ENCODE results near the gene NBPF1. TPM values are rescaled to one million over a fixed set of nuclear protein-coding genes. Genes with fewer than 3 reads are reported as not detected.
"Not testable (repeated sequence)": the region's sequence is repeated elsewhere in the genome, so short reads cannot be mapped to it uniquely, and the experiment has no call there.

The NBPF1 gene
- total RNA-seq, 2 experiments from 2014 or later: 15.0 to 15.9 TPM

DNA sequence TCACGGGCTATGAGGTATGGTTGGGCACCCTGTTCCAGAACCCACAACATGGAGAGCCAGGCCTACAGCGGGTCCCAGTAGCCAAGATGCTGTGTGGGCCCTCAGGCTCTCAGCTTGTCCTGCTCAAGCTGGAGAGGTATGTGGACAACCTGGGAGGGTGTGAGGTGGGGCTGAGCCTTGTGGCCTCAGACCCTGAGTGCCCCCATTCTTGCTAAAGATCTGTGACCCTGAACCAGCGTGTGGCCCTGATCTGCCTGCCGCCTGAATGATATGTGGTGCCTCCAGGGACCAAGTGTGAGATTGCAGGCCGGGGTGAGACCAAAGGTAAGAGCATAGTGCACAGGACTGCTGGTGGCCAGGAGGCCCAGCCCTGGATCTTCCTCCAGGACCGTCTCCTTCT is 36.0 kb upstream of the NBPF1 start:
- CTCF ChIA-PET: not testable (repeated sequence)
- peak in 2 of 14 experiments; percentile 1 to 32 for DNase-seq

DNA sequence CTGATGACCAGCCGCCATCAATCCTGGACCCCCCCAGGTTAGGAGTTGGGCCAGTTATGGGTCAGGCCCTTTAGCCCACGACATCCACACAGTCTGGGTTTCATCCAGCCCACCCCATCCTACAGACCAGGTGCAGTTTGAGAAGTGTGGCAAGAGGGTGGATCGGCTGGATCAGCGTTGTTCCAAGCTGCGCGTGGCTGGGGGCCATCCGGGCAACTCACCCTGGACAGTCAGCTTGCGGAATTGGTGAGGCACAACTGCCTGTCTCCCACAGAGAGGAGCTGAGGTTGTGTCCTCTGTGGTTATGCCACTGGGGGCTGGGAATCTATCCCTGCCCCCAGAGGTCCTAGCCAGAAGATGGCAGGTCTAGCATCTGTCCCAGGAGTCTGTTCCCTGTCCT is 35.4 kb upstream of the NBPF1 start:
- CTCF ChIA-PET; ATAC-seq (ENCODE audit: poor library complexity); H3K4me1 Mint-ChIP-seq (ENCODE audit: low read depth); H3K9me3 Mint-ChIP-seq; DNase-seq; H3K9me3 ChIP-seq (ENCODE audit: control insufficient read depth in 1 of 2, insufficient read depth in 1 of 2, low read length in 2 of 2); H3K27ac ChIP-seq (ENCODE audit: low read depth in 1 of 2, low read length in 2 of 2); H3K27me3 Mint-ChIP-seq; POLR2A ChIA-PET; H3K36me3 Mint-ChIP-seq (ENCODE audit: low read depth); H3K27me3 ChIP-seq (ENCODE audit: control insufficient read depth in 1 of 2, insufficient read depth in 2 of 2, low read length in 2 of 2); H3K27ac Mint-ChIP-seq; H3K4me3 ChIP-seq (ENCODE audit: low read length); H3K36me3 ChIP-seq (ENCODE audit: insufficient read depth, low read length): not testable (repeated sequence)
- peaks cover 28% of the 10 kb centered on the region for H3K4me1 ChIP-seq (ENCODE audit: insufficient read depth, low read length)
- peak overlapping the region; percentile 34 for H3K4me3 Mint-ChIP-seq
- intact Hi-C loops (cut with DNase I, micrococcal nuclease): loop anchor here in 1 of 2 experiments (10.0 kb wide), 1 partner anchor 674 kb away; the partner anchor contains the start of gene ZBTB17

More for the DNA sequence above, 36.0 kb upstream of the NBPF1 start:
- H3K4me3 Mint-ChIP-seq; H3K27me3 ChIP-seq (ENCODE audit: control insufficient read depth in 1 of 2, insufficient read depth in 2 of 2, low read length in 2 of 2); H3K36me3 Mint-ChIP-seq (ENCODE audit: low read depth); H3K27ac ChIP-seq (ENCODE audit: low read depth in 1 of 2, low read length in 2 of 2); H3K9me3 Mint-ChIP-seq; H3K9me3 ChIP-seq (ENCODE audit: control insufficient read depth in 1 of 2, insufficient read depth in 1 of 2, low read length in 2 of 2); ATAC-seq (ENCODE audit: poor library complexity); H3K27ac Mint-ChIP-seq; H3K4me1 Mint-ChIP-seq (ENCODE audit: low read depth); H3K36me3 ChIP-seq (ENCODE audit: insufficient read depth, low read length); H3K27me3 Mint-ChIP-seq; POLR2A ChIA-PET; H3K4me3 ChIP-seq (ENCODE audit: low read length): not testable (repeated sequence)
- intact Hi-C loops (cut with DNase I, micrococcal nuclease): loop anchor here in 1 of 2 experiments (10.0 kb wide), 1 partner anchor 675 kb away; the partner anchor contains the start of gene ZBTB17
- H3K4me1 ChIP-seq (ENCODE audit: insufficient read depth, low read length): peaks cover 22% of the 10 kb centered on the region

DNA sequence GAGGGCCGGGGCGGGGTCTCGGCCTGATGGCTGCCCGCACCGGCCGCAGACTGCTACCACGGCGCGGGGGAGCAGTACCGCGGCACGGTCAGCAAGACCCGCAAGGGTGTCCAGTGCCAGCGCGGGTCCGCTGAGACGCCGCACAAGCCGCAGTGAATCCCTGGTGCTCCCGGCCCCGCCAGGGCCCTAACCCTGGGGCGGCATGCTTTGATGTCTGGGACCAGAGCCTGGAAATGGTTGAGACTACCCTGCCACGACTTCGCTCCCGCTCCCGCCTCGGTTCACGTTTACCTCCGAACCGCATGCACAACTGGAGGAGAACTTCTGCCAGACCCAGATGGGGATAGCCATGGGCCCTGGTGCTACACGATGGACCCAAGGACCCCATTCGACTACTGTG is 34.9 kb upstream of the NBPF1 start:
- H3K9me3 Mint-ChIP-seq; H3K9me3 ChIP-seq (ENCODE audit: control insufficient read depth in 1 of 2, insufficient read depth in 1 of 2, low read length in 2 of 2); H3K4me1 Mint-ChIP-seq (ENCODE audit: low read depth); H3K27me3 ChIP-seq (ENCODE audit: control insufficient read depth in 1 of 2, insufficient read depth in 2 of 2, low read length in 2 of 2); H3K27me3 Mint-ChIP-seq; CTCF ChIA-PET; POLR2A ChIA-PET; H3K36me3 Mint-ChIP-seq (ENCODE audit: low read depth); H3K36me3 ChIP-seq (ENCODE audit: insufficient read depth, low read length); H3K27ac Mint-ChIP-seq; ATAC-seq (ENCODE audit: poor library complexity); H3K27ac ChIP-seq (ENCODE audit: low read depth in 1 of 2, low read length in 2 of 2); H3K4me3 ChIP-seq (ENCODE audit: low read length); H3K4me3 Mint-ChIP-seq: not testable (repeated sequence)
- peaks cover 33% of the 10 kb centered on the region for H3K4me1 ChIP-seq (ENCODE audit: insufficient read depth, low read length)
- intact Hi-C loops (cut with DNase I, micrococcal nuclease): loop anchor here in 1 of 2 experiments (10.0 kb wide), 1 partner anchor 673 kb away; the partner anchor contains the start of gene ZBTB17
- DNase-seq: peak in 2 of 14 experiments; percentile 0 to 33

DNA sequence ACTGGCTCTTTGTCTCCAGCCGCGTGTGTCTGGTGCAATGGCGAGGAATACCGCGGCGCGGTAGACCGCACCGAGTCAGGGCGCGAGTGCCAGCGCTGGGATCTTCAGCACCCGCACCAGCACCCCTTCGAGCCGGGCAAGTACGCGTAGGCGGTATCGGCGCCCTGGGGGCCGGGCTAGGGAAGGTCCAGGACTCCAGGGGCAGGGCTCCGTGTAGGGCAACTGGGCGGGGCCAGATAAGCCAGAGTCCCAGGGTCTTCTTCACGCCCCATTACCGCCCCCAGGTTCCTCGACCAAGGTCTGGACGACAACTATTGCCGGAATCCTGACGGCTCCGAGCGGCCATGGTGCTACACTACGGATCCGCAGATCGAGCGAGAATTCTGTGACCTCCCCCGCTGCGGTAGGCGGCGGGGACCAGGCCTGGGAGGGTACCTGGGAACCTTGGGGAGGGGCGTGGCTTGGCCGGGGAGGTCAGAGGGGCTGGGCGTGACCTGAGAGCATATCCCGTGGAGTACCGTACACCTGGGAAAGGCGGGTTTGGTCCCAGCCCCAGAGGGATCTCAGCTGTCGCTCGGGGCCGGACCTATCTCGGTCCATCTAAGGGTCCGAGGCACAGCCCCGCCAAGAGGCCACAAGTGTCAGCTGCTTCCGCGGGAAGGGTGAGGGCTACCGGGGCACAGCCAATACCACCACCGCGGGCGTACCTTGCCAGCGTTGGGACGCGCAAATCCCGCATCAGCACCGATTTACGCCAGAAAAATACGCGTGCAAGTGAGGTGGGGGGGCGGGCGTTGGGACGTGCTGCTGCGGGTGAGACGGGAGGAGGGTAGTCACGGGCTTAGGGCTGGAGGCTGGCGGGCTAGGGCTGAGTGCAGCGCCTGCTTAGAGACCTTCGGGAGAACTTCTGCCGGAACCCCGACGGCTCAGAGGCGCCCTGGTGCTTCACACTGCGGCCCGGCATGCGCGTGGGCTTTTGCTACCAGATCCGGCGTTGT is 34.1 kb upstream of the NBPF1 start:
- ATAC-seq (ENCODE audit: poor library complexity) (peak; percentile 5), DNase-seq (peak in 6 of 14 experiments; percentile 15 to 61 (median 24))
- H3K36me3 Mint-ChIP-seq (ENCODE audit: low read depth); H3K4me1 Mint-ChIP-seq (ENCODE audit: low read depth); CTCF ChIA-PET; H3K9me3 Mint-ChIP-seq; H3K27me3 Mint-ChIP-seq; H3K27me3 ChIP-seq (ENCODE audit: control insufficient read depth in 1 of 2, insufficient read depth in 2 of 2, low read length in 2 of 2); H3K36me3 ChIP-seq (ENCODE audit: insufficient read depth, low read length); H3K27ac ChIP-seq (ENCODE audit: low read depth in 1 of 2, low read length in 2 of 2); H3K9me3 ChIP-seq (ENCODE audit: control insufficient read depth in 1 of 2, insufficient read depth in 1 of 2, low read length in 2 of 2); POLR2A ChIA-PET; H3K27ac Mint-ChIP-seq: not testable (repeated sequence)
- Histone ChIP-seq H3K4me1 (ENCODE audit: insufficient read depth, low read length) (peaks cover 41% of the 10 kb centered on the region), H3K4me3 (ENCODE audit: low read length) (peak overlapping the region; percentile 43)
- intact Hi-C loops (cut with DNase I, micrococcal nuclease): loop anchor here in 1 of 2 experiments (10.0 kb wide), 1 partner anchor 673 kb away; the partner anchor contains the start of gene ZBTB17
- peak overlapping the region; percentile 58 for H3K4me3 Mint-ChIP-seq

DNA sequence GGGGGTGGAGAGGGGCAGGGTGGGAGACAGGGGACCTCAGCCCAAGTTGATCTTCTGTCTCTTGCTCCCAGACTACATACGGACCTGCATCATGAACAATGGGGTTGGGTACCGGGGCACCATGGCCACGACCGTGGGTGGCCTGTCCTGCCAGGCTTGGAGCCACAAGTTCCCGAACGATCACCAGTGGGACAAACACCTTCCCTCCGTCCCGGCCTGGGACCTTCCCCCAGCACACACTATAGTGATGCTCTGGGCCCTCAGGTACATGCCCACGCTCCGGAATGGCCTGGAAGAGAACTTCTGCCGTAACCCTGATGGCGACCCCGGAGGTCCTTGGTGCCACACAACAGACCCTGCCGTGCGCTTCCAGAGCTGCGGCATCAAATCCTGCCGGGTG is 33.4 kb upstream of the NBPF1 start:
- intact Hi-C loops (cut with DNase I, micrococcal nuclease): loop anchor here in 1 of 2 experiments (10.0 kb wide), 1 partner anchor 672 kb away; the partner anchor contains the start of gene ZBTB17
- H3K9me3 Mint-ChIP-seq; H3K36me3 Mint-ChIP-seq (ENCODE audit: low read depth); H3K27ac ChIP-seq (ENCODE audit: low read depth in 1 of 2, low read length in 2 of 2); H3K36me3 ChIP-seq (ENCODE audit: insufficient read depth, low read length); ATAC-seq (ENCODE audit: poor library complexity); CTCF ChIA-PET; H3K27me3 ChIP-seq (ENCODE audit: control insufficient read depth in 1 of 2, insufficient read depth in 2 of 2, low read length in 2 of 2); H3K4me3 Mint-ChIP-seq; H3K4me1 Mint-ChIP-seq (ENCODE audit: low read depth); H3K4me3 ChIP-seq (ENCODE audit: low read length); DNase-seq; H3K27me3 Mint-ChIP-seq; H3K9me3 ChIP-seq (ENCODE audit: control insufficient read depth in 1 of 2, insufficient read depth in 1 of 2, low read length in 2 of 2); POLR2A ChIA-PET: not testable (repeated sequence)
- H3K4me1 ChIP-seq (ENCODE audit: insufficient read depth, low read length): peaks cover 49% of the 10 kb centered on the region
- H3K27ac Mint-ChIP-seq: peak overlapping the region; percentile 53

DNA sequence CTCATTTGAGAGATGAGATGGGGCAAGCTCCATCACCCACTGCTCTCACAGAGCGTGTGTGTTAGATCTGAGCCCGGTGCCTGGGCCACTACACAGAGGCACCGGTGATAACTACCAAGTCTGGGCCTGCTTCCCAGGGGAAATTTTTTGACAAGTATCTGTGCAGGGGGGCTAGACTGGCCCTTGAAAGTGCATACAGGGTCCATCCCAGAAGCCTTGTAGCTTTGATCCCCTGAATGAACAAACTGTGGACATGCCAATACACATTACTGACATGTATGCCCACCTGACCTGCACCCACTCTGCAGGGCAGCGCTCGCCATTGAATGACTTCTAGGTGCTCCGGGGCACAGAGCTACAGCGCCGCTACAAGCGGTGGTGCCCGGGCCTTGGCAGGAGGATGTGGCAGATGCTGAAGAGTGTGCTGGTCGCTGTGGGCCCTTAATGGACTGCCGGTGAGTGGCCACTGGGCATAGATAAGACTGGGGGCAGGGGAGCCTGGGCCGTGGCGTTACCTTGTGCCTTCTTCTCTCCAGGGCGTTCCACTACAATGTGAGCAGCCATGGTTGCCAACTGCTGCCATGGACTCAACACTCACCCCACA is 32.8 kb upstream of the NBPF1 start:
- H3K27me3 ChIP-seq (ENCODE audit: control insufficient read depth in 1 of 2, insufficient read depth in 2 of 2, low read length in 2 of 2); CTCF ChIA-PET; POLR2A ChIA-PET; H3K4me3 ChIP-seq (ENCODE audit: low read length); H3K4me3 Mint-ChIP-seq; H3K9me3 ChIP-seq (ENCODE audit: control insufficient read depth in 1 of 2, insufficient read depth in 1 of 2, low read length in 2 of 2); H3K4me1 Mint-ChIP-seq (ENCODE audit: low read depth); H3K27ac ChIP-seq (ENCODE audit: low read depth in 1 of 2, low read length in 2 of 2); H3K9me3 Mint-ChIP-seq; ATAC-seq (ENCODE audit: poor library complexity); H3K27me3 Mint-ChIP-seq; H3K36me3 ChIP-seq (ENCODE audit: insufficient read depth, low read length); H3K36me3 Mint-ChIP-seq (ENCODE audit: low read depth): not testable (repeated sequence)
- peak in 3 of 14 experiments; percentile 2 to 44 (median 7) for DNase-seq
- intact Hi-C loops (cut with DNase I, micrococcal nuclease): loop anchor here in 1 of 2 experiments (10.0 kb wide), 1 partner anchor 671 kb away; the partner anchor contains the start of gene ZBTB17
- peaks cover 49% of the 10 kb centered on the region for H3K4me1 ChIP-seq (ENCODE audit: insufficient read depth, low read length)
- H3K27ac Mint-ChIP-seq: peak overlapping the region; percentile 53
